ENCODE data around the gene ADAT1. TPM values are rescaled to one million over a fixed set of nuclear protein-coding genes. Genes with fewer than 3 reads are reported as not detected.

ADAT1 gene, protein sequence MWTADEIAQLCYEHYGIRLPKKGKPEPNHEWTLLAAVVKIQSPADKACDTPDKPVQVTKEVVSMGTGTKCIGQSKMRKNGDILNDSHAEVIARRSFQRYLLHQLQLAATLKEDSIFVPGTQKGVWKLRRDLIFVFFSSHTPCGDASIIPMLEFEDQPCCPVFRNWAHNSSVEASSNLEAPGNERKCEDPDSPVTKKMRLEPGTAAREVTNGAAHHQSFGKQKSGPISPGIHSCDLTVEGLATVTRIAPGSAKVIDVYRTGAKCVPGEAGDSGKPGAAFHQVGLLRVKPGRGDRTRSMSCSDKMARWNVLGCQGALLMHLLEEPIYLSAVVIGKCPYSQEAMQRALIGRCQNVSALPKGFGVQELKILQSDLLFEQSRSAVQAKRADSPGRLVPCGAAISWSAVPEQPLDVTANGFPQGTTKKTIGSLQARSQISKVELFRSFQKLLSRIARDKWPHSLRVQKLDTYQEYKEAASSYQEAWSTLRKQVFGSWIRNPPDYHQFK
- 44.8 and 55.2 TPM in 2 replicates for total RNA-seq

DNA sequence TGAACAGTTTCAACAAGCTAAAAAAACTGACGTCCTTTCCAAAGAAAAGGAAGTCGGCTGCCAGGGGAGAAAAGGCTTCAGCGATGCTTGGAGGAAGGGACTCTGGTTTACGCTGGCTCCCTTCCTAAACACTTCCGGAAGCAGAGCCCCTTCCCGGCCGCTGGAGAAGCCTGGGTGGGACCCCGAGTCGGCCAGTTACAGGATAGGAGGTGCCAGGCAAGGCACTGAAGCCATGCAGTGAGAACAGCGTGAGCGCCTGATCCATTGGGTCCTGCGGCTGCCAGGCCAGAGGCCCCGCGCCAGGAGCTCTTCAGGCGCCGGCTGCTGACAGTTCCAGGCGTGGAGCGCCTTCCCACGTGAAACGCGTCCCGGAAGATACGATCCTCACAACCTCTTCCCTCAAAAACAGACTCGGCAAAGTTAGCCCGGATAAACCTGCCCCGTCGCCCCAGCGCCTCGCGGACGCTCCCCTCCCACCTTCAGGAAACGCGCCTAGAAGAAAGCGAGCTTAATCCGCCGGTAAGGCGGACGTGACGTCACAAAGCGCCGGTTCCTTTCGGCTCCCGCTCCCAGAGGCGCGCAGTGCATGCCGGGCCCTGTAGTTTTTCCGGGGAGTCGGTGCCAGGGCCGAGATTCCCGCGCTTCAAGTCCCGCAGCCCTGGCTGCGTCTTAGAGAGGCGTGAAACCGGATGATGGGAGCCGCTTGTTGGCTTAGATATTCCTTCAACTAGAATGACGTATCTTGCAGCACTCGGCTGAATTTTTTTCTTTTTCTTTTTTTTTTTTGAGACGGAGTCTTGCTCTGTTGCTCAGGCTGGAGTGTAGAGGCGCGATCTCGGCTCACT is at the start of gene ADAT1:
TSS of gene ADAT1 (minus strand) at position 521 of the 845 bp plus-strand sequence. CDS start 2,482 bp downstream, outside the sequence.

DNA sequence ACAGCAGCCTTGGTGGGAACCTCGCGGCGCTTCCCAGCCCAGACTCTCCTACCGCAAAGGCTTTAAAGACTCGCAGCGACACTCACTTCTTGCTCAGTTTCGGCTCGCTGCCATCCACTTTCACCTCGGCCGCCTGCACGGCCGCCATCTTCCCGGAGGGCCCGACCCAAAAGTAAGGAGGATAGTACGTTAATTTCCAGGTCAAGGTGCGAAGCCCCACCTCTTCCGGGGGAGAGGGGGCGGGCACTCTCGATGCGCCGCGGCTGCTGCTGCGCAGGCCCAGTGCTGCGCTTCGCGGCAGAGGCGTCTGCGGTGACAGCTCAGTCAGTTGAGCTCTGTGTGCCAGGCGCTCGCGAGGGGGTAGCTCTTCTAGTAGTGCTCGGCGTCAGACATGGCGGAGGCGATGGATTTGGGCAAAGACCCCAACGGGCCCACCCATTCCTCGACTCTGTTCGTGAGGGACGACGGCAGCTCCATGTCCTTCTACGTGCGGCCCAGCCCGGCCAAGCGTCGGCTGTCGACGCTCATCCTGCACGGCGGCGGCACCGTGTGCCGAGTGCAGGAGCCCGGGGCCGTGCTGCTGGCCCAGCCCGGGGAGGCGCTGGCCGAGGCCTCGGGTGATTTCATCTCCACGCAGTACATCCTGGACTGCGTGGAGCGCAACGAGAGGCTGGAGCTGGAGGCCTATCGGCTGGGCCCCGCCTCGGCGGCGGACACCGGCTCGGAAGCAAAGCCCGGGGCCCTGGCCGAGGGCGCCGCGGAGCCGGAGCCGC is 24.6 kb upstream of the ADAT1 start, which contains the start of the genes KARS1 and TERF2IP:
TSS of gene KARS1 (minus strand) at position 174 of the 773 bp plus-strand sequence. CDS start at position 148, 26 bp downstream.
TSS of gene TERF2IP (plus strand) at position 282 of the 773 bp plus-strand sequence. CDS start at position 392, 110 bp downstream.

DNA sequence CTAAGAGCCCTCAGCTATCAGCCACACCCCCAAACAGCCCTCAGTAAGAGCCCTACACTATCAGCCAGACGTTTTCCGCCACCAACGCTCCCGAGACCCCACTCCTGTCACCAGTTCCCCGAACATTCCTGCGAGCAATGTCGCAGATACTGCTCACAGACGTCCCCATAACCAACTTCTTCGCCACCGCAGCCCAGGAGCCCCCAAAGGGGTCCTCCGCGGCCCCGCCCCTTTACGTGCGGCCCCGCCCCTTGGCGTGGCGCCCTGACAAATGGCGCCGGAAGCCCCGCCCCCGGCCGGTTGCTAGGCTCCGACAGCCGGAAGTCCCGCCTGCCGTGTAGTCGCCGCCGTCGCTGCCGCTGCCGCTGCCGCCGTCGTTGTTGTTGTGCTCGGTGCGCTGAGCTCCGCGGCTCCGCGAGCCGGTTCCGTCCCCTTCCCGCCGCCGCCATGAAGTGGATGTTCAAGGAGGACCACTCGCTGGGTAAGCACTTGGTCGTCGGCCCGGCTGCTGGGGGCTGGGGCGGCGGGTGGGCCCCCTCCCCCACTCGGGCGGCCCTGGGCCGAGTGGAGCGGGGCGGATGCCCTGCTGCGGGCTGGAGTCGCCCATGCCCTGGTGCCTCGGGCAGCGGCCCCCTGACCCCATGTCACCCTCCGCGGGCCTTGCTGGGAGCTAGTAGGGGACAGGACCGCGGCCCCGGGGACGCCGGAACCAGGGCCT is 56.9 kb downstream of the ADAT1 start, which contains the start of gene GABARAPL2:
TSS of gene GABARAPL2 (plus strand) at position 340 of the 718 bp plus-strand sequence. CDS start at position 448, 108 bp downstream.

DNA sequence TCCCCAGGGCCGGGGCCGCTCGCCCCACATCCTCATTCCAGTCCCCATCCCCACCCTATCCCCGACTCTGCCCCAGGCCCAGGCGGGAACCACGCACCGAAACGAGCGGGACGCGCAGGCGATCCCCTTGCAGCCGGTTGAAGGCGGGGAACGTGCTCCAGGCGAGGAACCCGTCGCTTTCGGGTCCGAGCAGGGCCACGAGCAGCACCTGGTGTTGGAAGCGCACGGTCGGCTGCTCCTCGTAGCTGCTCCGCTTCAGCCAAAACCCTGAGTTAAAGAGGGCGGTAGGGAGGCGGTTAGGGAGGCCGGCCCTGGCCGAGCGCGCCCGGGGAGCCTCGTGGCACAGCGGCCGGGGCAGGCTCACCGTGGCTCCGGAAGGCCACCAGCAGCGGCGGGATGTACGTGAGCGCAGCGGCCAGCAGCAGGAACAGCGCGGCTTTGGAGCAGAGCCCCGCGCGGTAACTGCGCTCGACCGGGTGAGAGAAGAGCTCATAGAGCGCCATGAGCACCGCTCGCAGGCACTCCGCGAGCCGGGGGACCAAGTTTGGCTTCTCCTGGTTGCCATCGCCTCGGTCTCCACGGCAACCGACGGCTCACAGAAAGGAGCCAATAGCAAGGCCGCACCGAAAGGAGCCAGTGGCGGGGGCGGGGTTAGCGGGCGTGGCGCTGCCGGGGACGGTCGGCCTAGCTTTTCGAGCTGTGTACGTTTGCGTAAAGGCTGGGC is 67.2 kb downstream of the ADAT1 start, which contains the start of gene TMEM231:
TSS of gene TMEM231 (minus strand) at position 546 of the 724 bp plus-strand sequence. CDS start at position 503, 43 bp downstream.

Other genes with a start within 250 kb of the ADAT1 start
- 52.5 and 54.4 TPM in 2 replicates for gene CFDP1, start 189.8 kb downstream of the ADAT1 start, total RNA-seq
- 18.4 and 22.0 TPM in 2 replicates for gene TMEM170A, start 158.6 kb downstream of the ADAT1 start, total RNA-seq
- 0.77 and 1.7 TPM in 2 replicates for gene CHST6, start 127.8 kb downstream of the ADAT1 start, total RNA-seq
- not detected in 2 replicates for gene CHST5, start 87.2 kb downstream of the ADAT1 start, total RNA-seq
- 11.7 and 12.1 TPM in 2 replicates for gene TMEM231, start 67.0 kb downstream of the ADAT1 start, total RNA-seq
- 35.9 and 42.8 TPM in 2 replicates for gene GABARAPL2, start 56.9 kb downstream of the ADAT1 start, total RNA-seq
- gene KARS1, start 24.4 kb upstream of the ADAT1 start, total RNA-seq: 134 and 196 TPM in 2 replicates
- gene TERF2IP, start 24.5 kb upstream of the ADAT1 start, total RNA-seq: 51.6 and 61.2 TPM in 2 replicates
- gene CPHXL2, start 53.7 kb upstream of the ADAT1 start, total RNA-seq: not detected in 2 replicates
- not detected in 2 replicates for gene DUXB, start 78.2 kb upstream of the ADAT1 start, total RNA-seq
- gene CPHXL, start 103.2 kb upstream of the ADAT1 start, total RNA-seq: not detected in 2 replicates

Data from regular cardiac myocyte (primary cell).